Smooth muscle cell of the brain vasculature (primary cell): ENCODE measurements around the gene SLC37A4.
"Not testable (repeated sequence)": the region's sequence is repeated elsewhere in the genome, so short reads cannot be mapped to it uniquely, and the experiment has no call there.

Source experiments
- DNase-seq: peaks from one replicate; pipeline ENCODE4 v3.0.0-alpha.2; 2012; ENCODE audit warnings: low read depth, low spot score

SLC37A4 gene

GRCh38 chr11:119030329-119031047 lies at the start of gene SLC37A4:
Gene SLC37A4, minus strand, starts transcription at chr11:119030877.
- DNase-seq = peak; percentile 91

- no peak for DNase-seq
Observed at GRCh38 chr11:119078675-119079420, 48.2 kb upstream of the SLC37A4 start.

GRCh38 chr11:119077839-119078238 lies 47.2 kb upstream of the SLC37A4 start:
- no peak for DNase-seq

- peak; percentile 88 for DNase-seq
Observed at GRCh38 chr11:119067371-119068222, 36.9 kb upstream of the SLC37A4 start, which contains the start of gene VPS11. Gene VPS11, plus strand, starts transcription at chr11:119067818. Its CDS starts 6 bp downstream, at chr11:119067824.

- no peak for DNase-seq
Observed at GRCh38 chr11:119065369-119065768, 34.7 kb upstream of the SLC37A4 start.

GRCh38 chr11:119062779-119063178 lies 32.1 kb upstream of the SLC37A4 start:
- no peak for DNase-seq

GRCh38 chr11:119061256-119061655 lies 30.6 kb upstream of the SLC37A4 start:
- no peak for DNase-seq

GRCh38 chr11:119059128-119059527 lies 28.5 kb upstream of the SLC37A4 start:
- not testable (repeated sequence) for DNase-seq

GRCh38 chr11:119057000-119057769 lies 26.5 kb upstream of the SLC37A4 start, which contains the start of gene HYOU1:
Gene HYOU1, minus strand, starts transcription at chr11:119057205. Its CDS starts 1,045 bp downstream, at chr11:119056160.
- DNase-seq = peak; percentile 90

- DNase-seq = no peak
Observed at GRCh38 chr11:119056421-119056999, 25.8 kb upstream of the SLC37A4 start.

GRCh38 chr11:119055901-119056300 lies 25.2 kb upstream of the SLC37A4 start:
- no peak for DNase-seq

- no peak for DNase-seq
Observed at GRCh38 chr11:119054418-119054817, 23.7 kb upstream of the SLC37A4 start.

GRCh38 chr11:119052163-119052814 lies 21.6 kb upstream of the SLC37A4 start:
- no peak for DNase-seq

- no peak for DNase-seq
Observed at GRCh38 chr11:119051440-119052162, 20.9 kb upstream of the SLC37A4 start.

- no peak for DNase-seq
Observed at GRCh38 chr11:119049081-119049480, 18.4 kb upstream of the SLC37A4 start.

- no peak for DNase-seq
Observed at GRCh38 chr11:119048644-119049043, 18.0 kb upstream of the SLC37A4 start.

GRCh38 chr11:119047205-119047604 lies 16.5 kb upstream of the SLC37A4 start:
- DNase-seq = no peak

GRCh38 chr11:119046489-119046888 lies 15.8 kb upstream of the SLC37A4 start:
- no peak for DNase-seq

GRCh38 chr11:119044708-119045107 lies 14.0 kb upstream of the SLC37A4 start:
- DNase-seq = no peak
